NCI-H446 (cell line): ENCODE measurements around the gene BMPR1B.

Experiments used
- DNase-seq, 2 experiments: peaks; one replicate each; lab custom pipeline; 2025; lab: John Stamatoyannopoulos, UW

Gene BMPR1B

GRCh38 chr4:94960708-94961107 lies 203.0 kb downstream of the BMPR1B start:
- DNase-seq = no peak

- DNase-seq = no peak
Observed at GRCh38 chr4:94961420-94961819, 203.7 kb downstream of the BMPR1B start.

- no peak for DNase-seq
Observed at GRCh38 chr4:94962484-94962883, 204.7 kb downstream of the BMPR1B start.

GRCh38 chr4:94965852-94966251 lies 208.1 kb downstream of the BMPR1B start:
- no peak for DNase-seq

GRCh38 chr4:94968493-94968892 lies 210.7 kb downstream of the BMPR1B start:
- DNase-seq = no peak

GRCh38 chr4:94970650-94971049 lies 212.9 kb downstream of the BMPR1B start:
- DNase-seq = no peak

- DNase-seq = no peak
Observed at GRCh38 chr4:94974773-94975172, 217.0 kb downstream of the BMPR1B start.

GRCh38 chr4:94976371-94977011 lies 218.7 kb downstream of the BMPR1B start:
- DNase-seq = no peak

GRCh38 chr4:94978904-94979303 lies 221.1 kb downstream of the BMPR1B start:
- no peak for DNase-seq

- DNase-seq = no peak
Observed at GRCh38 chr4:94979621-94980020, 221.9 kb downstream of the BMPR1B start.

- no peak for DNase-seq
Observed at GRCh38 chr4:94995684-94996394, 238.1 kb downstream of the BMPR1B start.

- DNase-seq = no peak
Observed at GRCh38 chr4:95000076-95000648, 242.4 kb downstream of the BMPR1B start.

GRCh38 chr4:95004912-95005311 lies 247.2 kb downstream of the BMPR1B start:
- DNase-seq = no peak

GRCh38 chr4:95007998-95008397 lies 250.2 kb downstream of the BMPR1B start:
- no peak for DNase-seq

GRCh38 chr4:95013236-95013635 lies 255.5 kb downstream of the BMPR1B start:
- DNase-seq = no peak

GRCh38 chr4:95014068-95014467 lies 256.3 kb downstream of the BMPR1B start:
- DNase-seq = no peak

- DNase-seq = no peak
Observed at GRCh38 chr4:95017305-95018064, 259.7 kb downstream of the BMPR1B start.

- no peak for DNase-seq
Observed at GRCh38 chr4:95018785-95019184, 261.0 kb downstream of the BMPR1B start.

- DNase-seq = no peak
Observed at GRCh38 chr4:95020521-95020920, 262.8 kb downstream of the BMPR1B start.

- DNase-seq = no peak
Observed at GRCh38 chr4:95021099-95021498, 263.3 kb downstream of the BMPR1B start.

GRCh38 chr4:95023110-95023509 lies 265.4 kb downstream of the BMPR1B start:
- no peak for DNase-seq

GRCh38 chr4:95027905-95028618 lies 270.3 kb downstream of the BMPR1B start:
- no peak for DNase-seq
